Trophoblast cell (in vitro differentiated cells and primary cell): ENCODE data around the gene TMEM91.

Experiments used
- DNase-seq, 2 donors: peaks; one replicate each; pipeline ENCODE4 v3.0.0-alpha.2; 2016
- H2AFZ ChIP-seq: 2 replicates; pipeline ENCODE4 v1.6.1; 2013; ENCODE audit warnings: low read length, moderate library complexity, mild to moderate bottlenecking; ENCODE audit not compliant: insufficient read depth, poor library complexity
- H2AK5ac ChIP-seq: 2 replicates; pipeline ENCODE4 v1.6.1; 2013; ENCODE audit warnings: mild to moderate bottlenecking, low read length
- H2BK120ac ChIP-seq: 2 replicates; pipeline ENCODE4 v1.6.1; 2013; ENCODE audit warnings: low read length, mild to moderate bottlenecking, moderate library complexity; ENCODE audit not compliant: insufficient read depth, poor library complexity
- H2BK12ac ChIP-seq: 2 replicates; pipeline ENCODE4 v1.6.1; 2013; ENCODE audit warnings: mild to moderate bottlenecking, low read length, moderate library complexity
- H2BK5ac ChIP-seq: 2 replicates; pipeline ENCODE4 v1.6.1; 2013; ENCODE audit warnings: low read length, low read depth, moderate library complexity, mild to moderate bottlenecking; ENCODE audit not compliant: poor library complexity
- H3K14ac ChIP-seq: 2 replicates; pipeline ENCODE4 v1.6.1; 2013; ENCODE audit warnings: mild to moderate bottlenecking, low read length
- H3K18ac ChIP-seq: 2 replicates; pipeline ENCODE4 v1.6.1; 2013; ENCODE audit warnings: mild to moderate bottlenecking, low read length
- H3K23ac ChIP-seq: 2 replicates; pipeline ENCODE4 v1.6.1; 2013; ENCODE audit warnings: low read length
- H3K27ac ChIP-seq: 2 replicates; pipeline ENCODE4 v1.5.1; 2013; ENCODE audit warnings: low read depth, mild to moderate bottlenecking, inconsistent platforms, low read length, moderate library complexity
- H3K27me3 ChIP-seq: 2 replicates; pipeline ENCODE4 v1.6.1; 2013; ENCODE audit warnings: inconsistent platforms, mild to moderate bottlenecking, low read length, moderate library complexity; ENCODE audit not compliant: insufficient read depth
- H3K36me3 ChIP-seq, 2 experiments: 1 replicate in 1 of 2; 2 replicates in 1 of 2; pipeline ENCODE4 v1.6.1; 2013; ENCODE audit warnings: low read length in 2 of 2, mild to moderate bottlenecking in 2 of 2, moderate library complexity in 1 of 2; ENCODE audit not compliant: insufficient read depth in 2 of 2, control insufficient read depth in 1 of 2
- H3K4ac ChIP-seq: 2 replicates; pipeline ENCODE4 v1.6.1; 2013; ENCODE audit warnings: low read depth, mild to moderate bottlenecking, low read length, moderate library complexity
- H3K4me1 ChIP-seq, 2 experiments: 1 replicate in 1 of 2; 2 replicates in 1 of 2; pipeline ENCODE4 v1.6.1; 2013; ENCODE audit warnings: low read length in 2 of 2, mild to moderate bottlenecking in 2 of 2, moderate library complexity in 1 of 2; ENCODE audit not compliant: insufficient read depth in 2 of 2, control insufficient read depth in 1 of 2
- H3K4me2 ChIP-seq: 2 replicates; pipeline ENCODE4 v1.6.1; 2013; ENCODE audit warnings: inconsistent platforms, mild to moderate bottlenecking, low read length, moderate library complexity
- H3K4me3 ChIP-seq: 2 replicates; pipeline ENCODE4 v1.5.1; 2013; ENCODE audit warnings: mild to moderate bottlenecking, low read depth, low read length, inconsistent platforms
- H3K79me1 ChIP-seq: one replicate; pipeline ENCODE4 v1.6.1; 2013; ENCODE audit warnings: low read length
- H3K79me2 ChIP-seq: 2 replicates; pipeline ENCODE4 v1.6.1; 2013; ENCODE audit warnings: low read length, mild to moderate bottlenecking; ENCODE audit not compliant: control insufficient read depth, insufficient read depth, poor library complexity
- H3K9ac ChIP-seq: 2 replicates; pipeline ENCODE4 v1.6.1; 2013; ENCODE audit warnings: mild to moderate bottlenecking, low read length
- H3K9me3 ChIP-seq: 2 replicates; pipeline ENCODE4 v1.6.1; 2013; ENCODE audit warnings: low read depth, mild to moderate bottlenecking, control low read depth, inconsistent platforms, low read length; ENCODE audit not compliant: insufficient read depth
- H4K12ac ChIP-seq: 2 replicates; pipeline ENCODE4 v1.6.1; 2013; ENCODE audit warnings: low read depth, mild to moderate bottlenecking, low read length, moderate library complexity
- H4K8ac ChIP-seq: 2 replicates; pipeline ENCODE4 v1.6.1; 2013; ENCODE audit warnings: low read depth, mild to moderate bottlenecking, low read length, moderate library complexity
- H4K91ac ChIP-seq: one replicate; pipeline ENCODE4 v1.6.1; 2013; ENCODE audit warnings: low read depth, mild to moderate bottlenecking, low read length, moderate library complexity
- WGBS: extraction: QIAGEN DNeasy Blood & Tissue Kit; methylation state at CpG from one replicate; pipeline ENCODE4 v1.1.7; 2013; ENCODE audit warnings: missing lambda C conversion rate; ENCODE audit not compliant: insufficient read length, insufficient coverage; ENCODE audit errors: extremely low coverage; 5-methylcytosine and 5-hydroxymethylcytosine counted together

Gene TMEM91

GRCh38 chr19:41421314-41421713 is 45.0 kb downstream of the TMEM91 start:
- peaks cover 41 to 44% of the 10 kb centered on the region in 2 experiments for H3K36me3 ChIP-seq
- no peak for DNase-seq
- H3K4me2 ChIP-seq, result no peak overlapping the region
- WGBS, result no CpG with 5 or more reads among the region's 6 CpGs
- no peak overlapping the region for H2AK5ac ChIP-seq
- no peak overlapping the region for H3K23ac ChIP-seq
- H4K12ac ChIP-seq, result no peak overlapping the region
- H4K91ac ChIP-seq, result no peak overlapping the region
- no peaks in the 10 kb centered on the region for H3K79me2 ChIP-seq
- no peaks in the 10 kb centered on the region for H3K79me1 ChIP-seq
- H3K27me3 ChIP-seq, result no peaks in the 10 kb centered on the region
- no peak overlapping the region for H2BK5ac ChIP-seq
- H2AFZ ChIP-seq, result no peak overlapping the region
- no peak overlapping the region for H4K8ac ChIP-seq
- H2BK12ac ChIP-seq, result no peak overlapping the region
- H2BK120ac ChIP-seq, result no peak overlapping the region
- no peak overlapping the region for H3K4ac ChIP-seq
- H3K4me3 ChIP-seq, result no peak overlapping the region
- H3K14ac ChIP-seq, result no peak overlapping the region
- peaks cover under 1% of the 10 kb centered on the region for H3K9me3 ChIP-seq
- H3K4me1 ChIP-seq, result no peaks in the 10 kb centered on the region
- H3K9ac ChIP-seq, result no peak overlapping the region
- no peak overlapping the region for H3K27ac ChIP-seq
- H3K18ac ChIP-seq, result no peak overlapping the region

- Histone ChIP-seq H2AK5ac (no peak overlapping the region), H3K4me2 (no peak overlapping the region), H3K36me3 (peaks cover 42 to 44% of the 10 kb centered on the region in 2 experiments), H2BK12ac (no peak overlapping the region), H4K8ac (no peak overlapping the region), H2BK5ac (no peak overlapping the region), H4K91ac (no peak overlapping the region), H3K4ac (no peak overlapping the region), H3K27ac (no peak overlapping the region), H3K79me1 (peaks cover 2% of the 10 kb centered on the region), H4K12ac (no peak overlapping the region), H2BK120ac (no peak overlapping the region), H3K9ac (no peak overlapping the region), H3K18ac (no peak overlapping the region), H3K79me2 (no peaks in the 10 kb centered on the region), H3K4me3 (no peak overlapping the region), H2AFZ (no peak overlapping the region), H3K9me3 (no peaks in the 10 kb centered on the region), H3K23ac (no peak overlapping the region), H3K27me3 (no peaks in the 10 kb centered on the region), H3K14ac (no peak overlapping the region), H3K4me1 (peaks cover 4 to 6% of the 10 kb centered on the region in 2 experiments)
- no peak for DNase-seq
- WGBS, result no CpG with 5 or more reads among the region's 20 CpGs
These were observed 45.6 kb downstream of the TMEM91 start for GRCh38 chr19:41421973-41422372.

GRCh38 chr19:41422456-41422855 is 46.1 kb downstream of the TMEM91 start:
- H3K27me3 ChIP-seq, result no peaks in the 10 kb centered on the region
- no peak overlapping the region for H2AFZ ChIP-seq
- no peak overlapping the region for H4K12ac ChIP-seq
- H3K4me1 ChIP-seq, result peaks cover 5 to 6% of the 10 kb centered on the region in 2 experiments
- no peak overlapping the region for H3K4me3 ChIP-seq
- peaks cover 40 to 44% of the 10 kb centered on the region in 2 experiments for H3K36me3 ChIP-seq
- H3K23ac ChIP-seq, result no peak overlapping the region
- H3K9me3 ChIP-seq, result no peaks in the 10 kb centered on the region
- no peak overlapping the region for H3K9ac ChIP-seq
- no peak overlapping the region for H2AK5ac ChIP-seq
- no CpG with 5 or more reads among the region's 18 CpGs for WGBS
- H2BK5ac ChIP-seq, result no peak overlapping the region
- no peak overlapping the region for H3K4ac ChIP-seq
- no peaks in the 10 kb centered on the region for H3K79me2 ChIP-seq
- H3K18ac ChIP-seq, result no peak overlapping the region
- DNase-seq, result no peak
- H3K14ac ChIP-seq, result no peak overlapping the region
- H2BK120ac ChIP-seq, result no peak overlapping the region
- no peak overlapping the region for H4K91ac ChIP-seq
- peaks cover 5% of the 10 kb centered on the region for H3K79me1 ChIP-seq
- no peak overlapping the region for H2BK12ac ChIP-seq
- no peak overlapping the region for H3K27ac ChIP-seq
- H3K4me2 ChIP-seq, result no peak overlapping the region
- no peak overlapping the region for H4K8ac ChIP-seq

GRCh38 chr19:41422955-41423354 is 46.6 kb downstream of the TMEM91 start:
- no peak overlapping the region for H3K9ac ChIP-seq
- H2BK12ac ChIP-seq, result no peak overlapping the region
- no CpG with 5 or more reads among the region's 12 CpGs for WGBS
- no peak overlapping the region for H4K12ac ChIP-seq
- H3K4me1 ChIP-seq, result peaks cover 10 to 11% of the 10 kb centered on the region in 2 experiments
- peaks cover 3% of the 10 kb centered on the region for H3K79me2 ChIP-seq
- no peak overlapping the region for H3K23ac ChIP-seq
- no peak overlapping the region for H2AK5ac ChIP-seq
- no peak overlapping the region for H4K8ac ChIP-seq
- no peak overlapping the region for H2AFZ ChIP-seq
- no peaks in the 10 kb centered on the region for H3K9me3 ChIP-seq
- H2BK5ac ChIP-seq, result no peak overlapping the region
- peaks cover 40 to 44% of the 10 kb centered on the region in 2 experiments for H3K36me3 ChIP-seq
- H3K79me1 ChIP-seq, result peaks cover 7% of the 10 kb centered on the region
- no peaks in the 10 kb centered on the region for H3K27me3 ChIP-seq
- no peak for DNase-seq
- H3K18ac ChIP-seq, result no peak overlapping the region
- no peak overlapping the region for H4K91ac ChIP-seq
- H3K14ac ChIP-seq, result no peak overlapping the region
- H3K27ac ChIP-seq, result no peak overlapping the region
- H3K4me2 ChIP-seq, result no peak overlapping the region
- no peak overlapping the region for H3K4me3 ChIP-seq
- no peak overlapping the region for H3K4ac ChIP-seq
- no peak overlapping the region for H2BK120ac ChIP-seq
